PC-3 (cell line): ENCODE data around the gene HDAC4. TPM values are rescaled to one million over a fixed set of nuclear protein-coding genes. Genes with fewer than 3 reads are reported as not detected.

Experiments used
- ATAC-seq: fragments of 200-7000 bp; cut with Tn5 transposase; 2 replicates; pipeline ENCODE4 v1.9.1; 2020; ENCODE audit warnings: mild to moderate bottlenecking, moderate library complexity
- BruUV-seq: library from RNA; stranded (reverse); fragments of 400-500 nt; replicated peaks from 2 replicates; lab custom pipeline; 2021; lab: Mats Ljungman, UMichigan
- CTCF ChIA-PET: fragments of 300-600 bp; sonication (Branson Sonifier 250); formaldehyde crosslinking; loops from one replicate; lab custom pipeline; 2022; ENCODE audit warnings: antibody characterized with exemption; lab: Charles Lee
- POLR2A ChIA-PET: fragments of 300-600 bp; sonication (Branson Sonifier 250); formaldehyde crosslinking; loops from one replicate; lab custom pipeline; 2022; ENCODE audit warnings: antibody characterized with exemption; ENCODE audit not compliant: unreplicated experiment; lab: Charles Lee
- DNase-seq: peaks from one replicate; pipeline ENCODE4 v3.0.0-alpha.2; 2015
- H2AFZ ChIP-seq: fragments of 300-600 bp; sonication (generic); 2 replicates; pipeline ENCODE4 v1.6.0; 2016; ENCODE audit warnings: antibody characterized with exemption, low read length
- H3F3A ChIP-seq: fragments of 300-600 bp; sonication (generic); one replicate; pipeline ENCODE4 v1.6.0; 2017; ENCODE audit warnings: antibody characterized with exemption, low read length, control low read depth, mild to moderate bottlenecking; ENCODE audit not compliant: unreplicated experiment
- H3K27ac ChIP-seq: fragments of 300-600 bp; sonication (generic); 2 replicates; pipeline ENCODE4 v1.5.1; 2016; ENCODE audit warnings: mild to moderate bottlenecking, low read length
- H3K27me3 ChIP-seq: fragments of 300-600 bp; sonication (generic); 2 replicates; pipeline ENCODE4 v1.6.1; 2016; ENCODE audit warnings: low read length, mixed read lengths
- H3K36me3 ChIP-seq: fragments of 300-600 bp; sonication (generic); 2 replicates; pipeline ENCODE4 v1.6.1; 2016; ENCODE audit warnings: low read depth, mixed run types, low read length, mixed read lengths
- H3K4me1 ChIP-seq: fragments of 300-600 bp; sonication (generic); 2 replicates; pipeline ENCODE4 v1.5.1; 2016; ENCODE audit warnings: low read length; ENCODE audit not compliant: insufficient read depth
- H3K4me2 ChIP-seq: fragments of 300-600 bp; sonication (generic); 2 replicates; pipeline ENCODE4 v1.6.0; 2016; ENCODE audit warnings: low read length
- H3K4me3 ChIP-seq: fragments of 300-600 bp; sonication (generic); 2 replicates; pipeline ENCODE4 v1.5.1; 2016; ENCODE audit warnings: mild to moderate bottlenecking, low read length, mixed read lengths
- H3K79me2 ChIP-seq: fragments of 300-600 bp; sonication (generic); 2 replicates; pipeline ENCODE4 v1.6.1; 2017; ENCODE audit warnings: low read length, mixed read lengths
- H3K9ac ChIP-seq: fragments of 300-600 bp; sonication (generic); 2 replicates; pipeline ENCODE4 v1.6.0; 2016; ENCODE audit warnings: mild to moderate bottlenecking, low read length
- H3K9me2 ChIP-seq: fragments of 300-600 bp; sonication (generic); replicated peaks from 2 replicates; pipeline ENCODE4 v1.6.1; 2016; ENCODE audit warnings: mixed run types, low read length, mixed read lengths
- H3K9me3 ChIP-seq: fragments of 300-600 bp; sonication (generic); 2 replicates; pipeline ENCODE4 v1.6.1; 2016; ENCODE audit warnings: low read length, mixed read lengths
- H4K20me1 ChIP-seq: fragments of 300-600 bp; sonication (generic); 2 replicates; pipeline ENCODE4 v1.6.1; 2016; ENCODE audit warnings: low read length, mixed read lengths
- EZH2 ChIP-seq: fragments of 300-600 bp; sonication (generic); IDR thresholded peaks from one replicate; pipeline ENCODE4 v1.6.1; 2017; ENCODE audit warnings: antibody characterized with exemption, mild to moderate bottlenecking, low read length; ENCODE audit not compliant: unreplicated experiment
- EZH2phosphoT487 ChIP-seq: fragments of 300-600 bp; sonication (generic); IDR thresholded peaks from 2 replicates; pipeline ENCODE4 v1.6.1; 2018; ENCODE audit warnings: mild to moderate bottlenecking, antibody characterized with exemption, low read length, borderline replicate concordance
- intact Hi-C: fragments of 100-400 bp; cut with micrococcal nuclease; formaldehyde crosslinking; loops from 2 replicates; pipeline ENCODE4 v1.9.0; 2023
- total RNA-seq: library from RNA; depleted of rRNA; stranded (reverse); fragments of >200 nt; gene quantifications from 2 replicates; pipeline ENCODE4 v1.2.3, GENCODE V29; 2014
- TF ChIP-seq, protein P1 (sequence below): fragments of 300-600 bp; sonication (generic); conservative IDR thresholded peaks from 2 replicates; pipeline ENCODE4 v1.5.1; 2017; ENCODE audit warnings: antibody characterized with exemption, low read depth, mild to moderate bottlenecking, low read length

Gene HDAC4
- total RNA-seq, 1 experiment from 2014 or later, result 8.5 TPM

DNA sequence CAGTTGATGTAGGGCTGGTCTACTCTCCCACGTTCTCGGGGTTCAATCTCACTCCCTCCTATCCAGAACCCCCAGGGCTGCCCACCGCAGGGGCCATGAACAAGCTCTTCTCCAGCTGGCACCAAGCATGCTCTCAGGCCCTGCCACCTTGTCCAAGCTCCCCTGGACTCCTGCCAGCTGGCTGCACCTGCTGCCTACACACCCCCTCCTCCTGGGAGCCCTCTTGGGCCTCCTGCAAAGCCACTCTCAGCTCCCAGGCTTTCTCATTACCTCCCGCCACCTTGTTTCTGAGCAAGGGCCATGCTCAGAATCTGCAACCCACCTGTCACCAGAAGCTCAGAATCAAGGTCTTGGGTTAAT, 56.0 kb downstream of the HDAC4 start:
- POLR2A ChIA-PET, result no interaction called here
- Histone ChIP-seq H3K9me2 (no peaks in the 10 kb centered on the region), H3K9me3 (no peaks in the 10 kb centered on the region), H4K20me1 (no peaks in the 10 kb centered on the region), H3K4me3 (no peak overlapping the region), H3K36me3 (no peaks in the 10 kb centered on the region), H3F3A (no peaks in the 10 kb centered on the region), H2AFZ (no peak overlapping the region), H3K9ac (no peak overlapping the region), H3K4me1 (no peaks in the 10 kb centered on the region), H3K27me3 (no peaks in the 10 kb centered on the region), H3K27ac (no peak overlapping the region), H3K79me2 (0 out of 2 replicates have a peak, but pooled peaks cover 6% of the 10 kb centered on the region), H3K4me2 (no peak overlapping the region)
- TF ChIP-seq EZH2phosphoT487 (no peak), EZH2 (no peak)
- TF ChIP-seq, protein P1, sequence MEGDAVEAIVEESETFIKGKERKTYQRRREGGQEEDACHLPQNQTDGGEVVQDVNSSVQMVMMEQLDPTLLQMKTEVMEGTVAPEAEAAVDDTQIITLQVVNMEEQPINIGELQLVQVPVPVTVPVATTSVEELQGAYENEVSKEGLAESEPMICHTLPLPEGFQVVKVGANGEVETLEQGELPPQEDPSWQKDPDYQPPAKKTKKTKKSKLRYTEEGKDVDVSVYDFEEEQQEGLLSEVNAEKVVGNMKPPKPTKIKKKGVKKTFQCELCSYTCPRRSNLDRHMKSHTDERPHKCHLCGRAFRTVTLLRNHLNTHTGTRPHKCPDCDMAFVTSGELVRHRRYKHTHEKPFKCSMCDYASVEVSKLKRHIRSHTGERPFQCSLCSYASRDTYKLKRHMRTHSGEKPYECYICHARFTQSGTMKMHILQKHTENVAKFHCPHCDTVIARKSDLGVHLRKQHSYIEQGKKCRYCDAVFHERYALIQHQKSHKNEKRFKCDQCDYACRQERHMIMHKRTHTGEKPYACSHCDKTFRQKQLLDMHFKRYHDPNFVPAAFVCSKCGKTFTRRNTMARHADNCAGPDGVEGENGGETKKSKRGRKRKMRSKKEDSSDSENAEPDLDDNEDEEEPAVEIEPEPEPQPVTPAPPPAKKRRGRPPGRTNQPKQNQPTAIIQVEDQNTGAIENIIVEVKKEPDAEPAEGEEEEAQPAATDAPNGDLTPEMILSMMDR, result no peak
- CTCF ChIA-PET, result no interaction called here
- DNase-seq, result no peak
- intact Hi-C loops, result no loop called here
- no TSS peak for BruUV-seq
- no peak for ATAC-seq

DNA sequence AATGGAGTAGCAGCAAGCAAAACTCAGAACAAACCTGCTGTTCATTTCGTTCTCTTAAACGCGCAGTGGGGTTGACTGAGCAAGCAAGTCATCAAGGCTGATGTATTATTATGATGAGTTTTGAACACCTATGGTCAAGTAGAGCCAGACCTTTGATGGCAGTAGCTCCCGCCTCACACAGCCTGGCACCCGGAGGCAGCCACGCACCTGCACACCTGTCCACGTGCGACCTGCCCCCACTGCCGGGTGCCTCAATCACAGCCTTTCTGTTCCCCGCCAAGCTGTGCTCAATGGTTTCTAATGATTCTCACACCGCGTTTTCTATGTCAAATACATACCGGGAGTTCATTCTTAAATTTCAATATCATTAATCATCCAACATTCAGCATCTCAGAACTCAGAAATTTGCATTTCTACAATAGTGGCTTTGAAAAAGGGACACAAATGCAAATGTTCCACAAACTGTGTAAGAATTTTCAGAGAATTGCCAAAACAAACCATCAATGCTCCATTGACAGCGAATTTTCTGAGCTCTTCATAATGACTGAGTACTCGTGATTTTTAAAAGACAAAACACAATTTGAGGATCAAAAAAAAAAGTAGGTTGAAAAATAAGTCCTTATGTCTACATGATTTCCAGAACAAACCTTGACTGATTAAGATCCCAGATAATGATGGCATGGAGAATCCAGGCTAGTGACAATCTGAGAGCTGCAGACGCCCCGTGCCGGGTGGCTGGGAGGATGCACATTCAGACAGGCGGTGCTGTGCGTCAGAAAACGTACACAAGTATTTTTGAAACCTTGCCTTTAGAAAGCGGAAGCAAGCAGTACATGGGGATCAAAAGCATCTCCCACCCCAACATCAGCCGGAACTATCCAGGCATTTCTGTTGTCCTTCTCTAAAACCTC, 56.6 kb downstream of the HDAC4 start:
- no peak overlapping the region for H3K27ac ChIP-seq
- ChIA-PET CTCF (no interaction called here), POLR2A (no interaction called here)
- ATAC-seq (no peak), DNase-seq (no peak)
- intact Hi-C loops, result no loop called here
- no peaks in the 10 kb centered on the region for H3K4me1 ChIP-seq
- H3K79me2 ChIP-seq, result 0 out of 2 replicates have a peak, but pooled peaks cover 6% of the 10 kb centered on the region
- H3K4me3 ChIP-seq, result no peak overlapping the region
- no peaks in the 10 kb centered on the region for H3K27me3 ChIP-seq
- H3F3A ChIP-seq, result no peaks in the 10 kb centered on the region
- no peak overlapping the region for H2AFZ ChIP-seq
- H3K9me3 ChIP-seq, result no peaks in the 10 kb centered on the region
- H3K9me2 ChIP-seq, result no peaks in the 10 kb centered on the region
- no TSS peak for BruUV-seq
- H3K9ac ChIP-seq, result no peak overlapping the region
- H3K36me3 ChIP-seq, result no peaks in the 10 kb centered on the region
- H4K20me1 ChIP-seq, result no peaks in the 10 kb centered on the region
- no peak overlapping the region for H3K4me2 ChIP-seq
- TF ChIP-seq, protein P1, result no peak
- TF ChIP-seq EZH2phosphoT487 (no peak), EZH2 (no peak)

GRCh38 chr2:239343460-239343859, 57.4 kb downstream of the HDAC4 start:
- Histone ChIP-seq H3K27ac (no peak overlapping the region), H3K9me2 (no peaks in the 10 kb centered on the region), H4K20me1 (no peaks in the 10 kb centered on the region), H3K79me2 (0 out of 2 replicates have a peak, but pooled peaks cover 6% of the 10 kb centered on the region), H3K9me3 (no peaks in the 10 kb centered on the region), H3K4me3 (no peak overlapping the region), H3K36me3 (no peaks in the 10 kb centered on the region), H3F3A (no peaks in the 10 kb centered on the region), H3K4me2 (no peak overlapping the region), H3K4me1 (no peaks in the 10 kb centered on the region), H3K27me3 (no peaks in the 10 kb centered on the region), H2AFZ (no peak overlapping the region), H3K9ac (no peak overlapping the region)
- TF ChIP-seq EZH2phosphoT487 (no peak), EZH2 (no peak)
- TF ChIP-seq, protein P1, result no peak
- BruUV-seq, result no TSS peak
- ATAC-seq (no peak), DNase-seq (no peak)
- intact Hi-C loops, result no loop called here
- ChIA-PET POLR2A (no interaction called here), CTCF (no interaction called here)
